Erythroblast (primary cell): Measurements from ENCODE around the gene C10orf105.

Source experiments
- GATA1 ChIP-seq: IDR thresholded peaks from 2 replicates; pipeline ENCODE4 v1.6.1; 2011; ENCODE audit warnings: low read depth, mild to moderate bottlenecking, control low read depth, low read length, moderate library complexity
- POLR2A ChIP-seq: IDR thresholded peaks from 2 replicates; pipeline ENCODE4 v1.6.1; 2011; ENCODE audit warnings: mild to moderate bottlenecking, low read length

DNA sequence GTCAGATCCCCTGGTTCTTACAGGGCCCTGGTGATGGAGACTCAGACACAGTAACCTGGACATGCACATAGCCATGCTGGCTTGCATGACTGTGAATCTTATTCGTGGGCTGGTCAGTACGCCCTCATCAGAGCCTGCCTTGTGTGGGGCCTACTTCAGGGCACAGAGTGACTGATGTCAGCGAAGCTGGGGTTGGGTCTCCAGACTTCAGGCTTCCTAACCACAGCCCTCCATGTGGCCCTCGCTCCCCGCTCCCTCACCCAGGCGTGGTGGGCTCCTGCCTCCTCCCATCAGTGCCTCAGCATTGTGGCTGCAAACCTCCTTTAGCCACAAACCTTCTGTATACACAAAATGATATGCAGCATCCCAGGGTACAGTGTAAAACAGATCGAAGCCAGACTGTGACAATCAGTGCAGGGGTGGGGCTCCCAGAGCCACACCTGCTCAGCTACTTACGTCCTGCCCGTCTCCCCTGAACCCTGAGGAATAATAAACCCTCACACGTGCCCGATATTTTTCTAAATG lies 7.1 kb upstream of the C10orf105 start:
- TF ChIP-seq POLR2A (no peak), GATA1 (no peak)
